Heart left ventricle (tissue), 16 donors: ENCODE data around the gene SNTA1. TPM values are rescaled to one million over a fixed set of nuclear protein-coding genes. Genes with fewer than 3 reads are reported as not detected.

ENCODE experiments used
- ATAC-seq, 4 donors: fragments of 200-7000 bp; cut with Tn5 transposase; one replicate each; pipeline ENCODE4 v1.9.1; 2020 to 2022; ENCODE audit warnings: moderate library complexity in 4 of 4, mild to moderate bottlenecking in 3 of 4, moderate number of reproducible peaks in 1 of 4
- DNase-seq, 5 donors: peaks; one replicate each; pipeline ENCODE4 v3.0.0-alpha.2; 2020
- H3K27ac ChIP-seq, 12 donors: fragments of 200-600 bp; sonication (generic) in 4 of 12; one replicate each; pipeline versions ENCODE4 v1.5.0 to v1.8.0; 2016 to 2022; ENCODE audit warnings: mild to moderate bottlenecking in 2 of 12
- H3K27me3 ChIP-seq, 9 donors: fragments of 200-600 bp; sonication (generic) in 2 of 9; one replicate each; pipeline versions ENCODE4 v1.5.1 to v1.8.0; 2016 to 2022; ENCODE audit warnings: mild to moderate bottlenecking in 3 of 9
- H3K36me3 ChIP-seq, 9 donors: fragments of 200-600 bp; sonication (generic) in 2 of 9; one replicate each; pipeline versions ENCODE4 v1.5.0 to v1.8.0; 2018 to 2022; ENCODE audit warnings: mild to moderate bottlenecking in 2 of 9
- H3K4me1 ChIP-seq, 12 donors: fragments of 200-600 bp; sonication (generic) in 4 of 12; one replicate each; pipeline versions ENCODE4 v1.5.0 to v1.8.0; 2016 to 2022; ENCODE audit warnings: mild to moderate bottlenecking in 3 of 12
- H3K4me3 ChIP-seq, 12 donors: fragments of 200-600 bp; sonication (generic) in 4 of 12; one replicate each; pipeline versions ENCODE4 v1.5.0 to v1.8.0; 2017 to 2022; ENCODE audit warnings: mild to moderate bottlenecking in 9 of 12, moderate library complexity in 4 of 12
- H3K9me3 ChIP-seq, 12 donors: fragments of 200-600 bp; sonication (generic) in 4 of 12; one replicate each; pipeline versions ENCODE4 v1.5.0 to v1.8.0; 2016 to 2022; ENCODE audit warnings: mild to moderate bottlenecking in 1 of 12
- POLR2A ChIP-seq, 2 donors: fragments of 450-650 bp; IDR thresholded peaks; one replicate each; pipeline ENCODE4 v1.6.1; 2017; ENCODE audit warnings: antibody characterized with exemption in 2 of 2, mild to moderate bottlenecking in 2 of 2, moderate library complexity in 2 of 2
- WGBS, 4 donors: extraction: QIAGEN DNeasy Blood & Tissue Kit in 2 of 4; methylation state at CpG; one replicate each; pipeline versions ENCODE4 v1.1.5 to v1.1.7; 2013 to 2018; 5-methylcytosine and 5-hydroxymethylcytosine counted together
- intact Hi-C, 10 donors: fragments of 100-400 bp; cut with DNase I; formaldehyde crosslinking; loops; one replicate each; pipeline versions ENCODE4 v1.11.1 to v1.14.2; 2022
- long read RNA-seq, 3 donors: library from polyadenylated mRNA; unstranded; transcript quantifications; one replicate each; pipeline ENCODE4 v2.0.0, GENCODE V29; 2020 to 2021
- polyA plus RNA-seq, 2 donors: library from polyadenylated mRNA; stranded (reverse); fragments of 200-250 nt; gene quantifications; one replicate each; pipeline ENCODE4 v1.2.3, GENCODE V29; 2013
- total RNA-seq, 9 donors: library from RNA; depleted of rRNA in 2 of 9; stranded (reverse); fragments of >200 nt in 2 of 9; fragmentation: NEBNext Ultra II Directional in 3 of 9; extraction: Animal tissue kit (Norgen Biotek cat#: 25700) in 3 of 9; gene quantifications; one replicate each; pipeline versions ENCODE4 v1.1.0 to v1.2.4, GENCODE V29; 2016 to 2023
- TF ChIP-seq, protein P1 (sequence below), 12 donors: fragments of 200-600 bp; sonication (generic) in 4 of 12; IDR thresholded peaks; one replicate each; pipeline versions ENCODE4 v1.5.0 to v1.8.0; 2018 to 2022; ENCODE audit warnings: antibody characterized with exemption in 12 of 12, mild to moderate bottlenecking in 5 of 12
- donor health status: ischemic (EF 13 %, LVEDD 7.1; RV severe dilation, severe dysfunction).
- donor health status: healthy with polysubstance abuse.
- donor health status: DM: no; HTN: yes; CAD: no.
- donor health status: DM: no; HTN: no; CAD: no.
- donor health status: ischemic (EF 25% LVEDD 6.9; RV normal size, moderate dysfunction).
- donor health status: ischemic (EF 25% LVEDD 5.7; RV mildly dilated, moderate dysfunction).
- donor health status: healthy.
- donor health status: DM: yes; HTN: yes; CAD: no.
- donor health status: ischemic (EF 35%, LVEDD 5.7; RV mildly dilated, moderate dysfunction).
- donor health status: nonischemic (EF 11% LVEDD 7.7; RV severe dilation, severe dysfunction).
- donor health status: DM: yes; HTN: yes; CAD: no.
- donor health status: PGD.
- donor health status: ischemic (EF 29% LVEDD 5.4; RV normal size, mild dysfunction).
- donor health status: nonischemic (EF 23%, LVEDD 6.1; RV moderate dilation, normal function).

The SNTA1 gene
- 100 to 1,000 TPM; 122 to 318 (median 166) TPM for total RNA-seq
- 100 to 1,000 TPM in 1 of 2 donors, 10 to 100 TPM in 1; 91.0 to 201 TPM for polyA plus RNA-seq
- long read RNA-seq, donor 1, transcript SNTA1-201 (8 exons, 2,342 nt): major isoform, 514 of 734 reads
- long read RNA-seq, donor 1, partial matches to known transcripts: 139 of 734 reads
- long read RNA-seq, donor 1, other reads (novel, unspliced or antisense): 81 of 734 reads
- long read RNA-seq, donor 2, transcript SNTA1-201 (8 exons, 2,342 nt): major isoform, 18 of 236 reads
- long read RNA-seq, donor 2, partial matches to known transcripts: 197 of 236 reads
- long read RNA-seq, donor 2, other reads (novel, unspliced or antisense): 21 of 236 reads
- long read RNA-seq, donor 3, transcript SNTA1-201 (8 exons, 2,342 nt): major isoform, 235 of 363 reads
- long read RNA-seq, donor 3, partial matches to known transcripts: 88 of 363 reads
- long read RNA-seq, donor 3, other reads (novel, unspliced or antisense): 40 of 363 reads

DNA sequence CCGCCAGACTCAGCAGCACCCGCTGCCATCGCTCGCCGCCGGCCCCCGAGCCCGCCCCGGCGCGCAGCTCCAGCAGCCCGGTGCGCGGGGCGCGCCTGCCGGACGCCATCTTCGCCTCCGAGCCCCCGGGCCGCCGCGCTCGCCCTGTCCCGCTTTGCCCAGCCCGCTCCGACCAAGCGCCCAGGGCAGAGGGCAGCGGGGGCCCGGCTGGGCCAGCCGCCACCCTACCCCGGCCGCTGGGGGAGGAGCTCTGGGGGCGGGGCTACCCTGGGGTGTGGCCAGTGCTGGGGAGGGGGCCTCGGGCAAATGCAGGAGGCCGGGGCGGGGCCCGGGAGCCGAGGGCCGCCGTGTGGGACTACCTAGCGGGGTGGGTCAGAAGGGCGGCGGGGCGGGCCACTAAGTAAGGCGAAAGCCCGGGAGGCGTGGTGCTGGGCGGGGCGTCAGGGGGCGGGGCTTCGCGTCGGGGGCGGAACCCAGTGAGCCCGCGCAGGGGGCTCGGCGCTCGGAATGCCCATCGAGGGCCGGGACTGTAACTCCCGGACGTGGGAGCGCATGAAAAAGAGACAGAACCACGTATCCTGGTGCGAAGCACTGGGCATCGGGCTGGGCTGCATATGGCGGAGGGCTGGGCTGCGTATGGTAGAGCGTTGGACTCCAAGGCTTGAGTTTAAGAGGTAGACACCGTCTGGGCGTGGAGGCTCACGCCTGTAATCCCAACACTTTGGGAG is at the start of gene SNTA1:
Gene SNTA1 (minus strand): TSS at position 252 of the 728 bp plus-strand sequence. CDS start 143 bp downstream, at position 109.
- peak; percentile 93 to 97 (median 96) for DNase-seq
- TF ChIP-seq POLR2A (IDR thresholded peaks at IDR 0.05): peak; percentile 64 to 66
- TF ChIP-seq, protein P1, sequence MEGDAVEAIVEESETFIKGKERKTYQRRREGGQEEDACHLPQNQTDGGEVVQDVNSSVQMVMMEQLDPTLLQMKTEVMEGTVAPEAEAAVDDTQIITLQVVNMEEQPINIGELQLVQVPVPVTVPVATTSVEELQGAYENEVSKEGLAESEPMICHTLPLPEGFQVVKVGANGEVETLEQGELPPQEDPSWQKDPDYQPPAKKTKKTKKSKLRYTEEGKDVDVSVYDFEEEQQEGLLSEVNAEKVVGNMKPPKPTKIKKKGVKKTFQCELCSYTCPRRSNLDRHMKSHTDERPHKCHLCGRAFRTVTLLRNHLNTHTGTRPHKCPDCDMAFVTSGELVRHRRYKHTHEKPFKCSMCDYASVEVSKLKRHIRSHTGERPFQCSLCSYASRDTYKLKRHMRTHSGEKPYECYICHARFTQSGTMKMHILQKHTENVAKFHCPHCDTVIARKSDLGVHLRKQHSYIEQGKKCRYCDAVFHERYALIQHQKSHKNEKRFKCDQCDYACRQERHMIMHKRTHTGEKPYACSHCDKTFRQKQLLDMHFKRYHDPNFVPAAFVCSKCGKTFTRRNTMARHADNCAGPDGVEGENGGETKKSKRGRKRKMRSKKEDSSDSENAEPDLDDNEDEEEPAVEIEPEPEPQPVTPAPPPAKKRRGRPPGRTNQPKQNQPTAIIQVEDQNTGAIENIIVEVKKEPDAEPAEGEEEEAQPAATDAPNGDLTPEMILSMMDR (IDR thresholded peaks at IDR 0.05): no peak
- ATAC-seq: peak; percentile 81 to 93 (median 92)
- 0 to 1% (median 1%) methylated on average over 22 to 75 of the region's 75 CpGs for WGBS, 4 donors
- peak within 1 kb of the TSS; percentile 67 to 92 (median 86) for H3K27ac ChIP-seq
- peaks cover 0 to 5% (median 0%) of the 10 kb centered on the region in 9 donors for H3K36me3 ChIP-seq
- H3K4me3 ChIP-seq: peak within 1 kb of the TSS; percentile 56 to 93 (median 70)
- H3K9me3 ChIP-seq: peaks cover 0 to 5% (median 0%) of the 10 kb centered on the region in 12 donors
- H3K27me3 ChIP-seq: no peaks in the 10 kb centered on the region
- peaks cover 2 to 47% (median 14%) of the 10 kb centered on the region in 12 donors for H3K4me1 ChIP-seq
- intact Hi-C loops: loop anchor here in 6 of 10 donors (1.0 to 5.0 kb wide), 4 partner anchors 21 to 41 kb away; partner anchors contain the start of gene CDK5RAP1 (in 2 of the 6)

DNA sequence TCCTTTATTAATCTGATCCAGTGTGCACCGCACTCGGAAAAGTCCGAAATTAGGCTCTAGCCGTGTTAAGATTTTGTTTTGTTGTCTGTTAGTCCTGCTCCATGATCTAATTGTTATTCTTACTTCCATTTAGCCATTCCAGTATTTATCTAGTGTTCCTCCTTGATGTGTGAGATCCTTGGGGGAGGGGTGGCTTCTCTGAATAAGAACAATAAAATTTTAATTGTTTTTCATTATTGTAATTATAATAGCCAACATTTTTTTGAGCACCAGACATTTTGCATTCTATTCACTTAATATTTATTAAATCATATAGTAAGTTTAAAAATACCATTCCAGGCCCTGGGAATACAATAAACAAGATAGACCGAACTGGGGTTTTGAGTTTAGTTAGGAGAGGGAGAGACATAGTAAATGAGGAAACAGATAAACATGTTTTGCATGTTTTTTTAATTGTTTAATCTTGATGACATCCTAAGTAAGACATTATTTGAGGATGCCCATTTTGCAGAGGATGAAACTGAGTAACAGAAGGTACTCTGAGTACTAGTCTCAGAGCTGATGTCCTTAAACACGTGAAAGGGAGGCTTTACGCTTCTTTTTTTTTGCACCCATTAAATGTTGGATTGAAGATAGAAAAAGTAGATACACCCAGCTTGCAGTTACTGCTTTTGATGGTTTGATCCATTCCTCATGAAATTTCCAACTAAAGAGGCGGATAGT is 47.5 kb upstream of the SNTA1 start:
- DNase-seq (no peak), ATAC-seq (no peak)
- H3K4me1 ChIP-seq: peaks cover 2 to 29% (median 17%) of the 10 kb centered on the region in 12 donors
- H3K27ac ChIP-seq: peak overlapping the region in 10 of 12 donors; percentile 88 to 99 (median 96)
- no peaks in the 10 kb centered on the region for H3K27me3 ChIP-seq
- peak overlapping the region; percentile 70 to 99 (median 93) for H3K4me3 ChIP-seq
- 48 to 60% (median 55%) methylated on average over 8 of the region's 8 CpGs for WGBS, 4 donors
- peaks cover 0 to 3% (median 0%) of the 10 kb centered on the region in 9 donors for H3K36me3 ChIP-seq
- intact Hi-C loops: loop anchor here in 2 of 10 donors (2.0 to 5.0 kb wide), 3 partner anchors 64 to 116 kb away; no protein-coding TSS in a partner anchor
- TF ChIP-seq, protein P1 (IDR thresholded peaks at IDR 0.05): no peak
- TF ChIP-seq POLR2A (IDR thresholded peaks at IDR 0.05): no peak
- no peaks in the 10 kb centered on the region for H3K9me3 ChIP-seq

DNA sequence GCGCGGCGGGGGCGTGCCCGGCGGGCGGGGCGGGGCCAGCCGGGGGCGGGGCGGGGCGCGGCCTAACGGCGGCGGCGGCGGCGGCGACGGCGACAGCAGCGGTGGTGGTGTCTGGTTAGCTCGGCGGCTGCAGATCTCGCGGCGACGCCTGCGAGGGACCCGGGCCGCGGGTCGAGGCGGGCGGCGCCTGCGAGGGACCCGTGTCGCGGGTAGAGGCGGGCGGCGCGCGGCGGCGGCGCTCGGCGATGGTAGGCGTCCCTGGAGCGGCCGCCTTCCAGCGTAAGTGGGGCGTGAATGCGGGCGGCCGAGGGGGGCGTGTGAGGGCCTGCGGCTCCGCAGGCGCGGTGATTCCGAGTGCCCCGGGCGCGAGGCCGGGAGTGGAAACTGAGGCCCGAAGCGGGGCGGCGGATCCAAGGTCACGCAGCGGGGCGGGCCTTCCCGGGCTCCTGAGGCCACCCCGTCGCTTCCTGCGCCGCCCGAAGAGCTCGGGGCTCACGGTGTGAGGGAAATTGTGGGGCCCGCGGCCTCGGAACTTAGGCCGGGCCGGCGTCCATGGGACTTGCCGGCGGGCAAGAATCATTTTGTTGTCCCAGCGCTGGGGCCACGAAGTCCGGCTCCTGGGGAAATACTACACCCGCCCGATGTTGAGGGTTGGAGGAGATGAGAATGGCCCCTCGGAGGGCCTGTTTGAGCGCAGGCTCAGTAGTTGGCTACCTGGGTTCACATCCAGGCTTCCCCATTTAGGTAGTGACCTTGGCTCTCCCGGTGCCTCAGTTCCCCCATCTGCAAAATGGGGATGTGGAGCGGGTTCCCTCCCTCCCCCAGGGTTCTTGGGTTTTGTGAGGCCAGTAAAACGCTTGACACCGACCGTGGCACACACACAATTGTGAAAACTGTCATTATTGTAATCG is 46.7 kb upstream of the SNTA1 start, which contains the start of gene CBFA2T2:
Gene CBFA2T2 (plus strand): TSS at position 74 of the 911 bp plus-strand sequence. CDS start 172 bp downstream, at position 246.
- intact Hi-C loops: loop anchor here in 2 of 10 donors (2.0 to 5.0 kb wide), 3 partner anchors 65 to 117 kb away; no protein-coding TSS in a partner anchor
- TF ChIP-seq POLR2A (IDR thresholded peaks at IDR 0.05): no peak
- TF ChIP-seq, protein P1 (IDR thresholded peaks at IDR 0.05): peak in 1 of 12 donors; percentile 15
- peaks cover 2 to 27% (median 17%) of the 10 kb centered on the region in 12 donors for H3K4me1 ChIP-seq
- H3K36me3 ChIP-seq: peaks cover 0 to 3% (median 0%) of the 10 kb centered on the region in 9 donors
- H3K27me3 ChIP-seq: no peaks in the 10 kb centered on the region
- peak within 1 kb of the TSS; percentile 70 to 99 (median 93) for H3K4me3 ChIP-seq
- no peaks in the 10 kb centered on the region for H3K9me3 ChIP-seq
- ATAC-seq: peak; percentile 19 to 71 (median 54)
- 1 to 2% (median 1%) methylated on average over 14 to 105 of the region's 105 CpGs for WGBS, 4 donors
- peak; percentile 70 to 86 (median 75) for DNase-seq
- H3K27ac ChIP-seq: peak within 1 kb of the TSS; percentile 66 to 99 (median 96)
